H9 (cell line): ENCODE results near the gene GCN1. TPM values are rescaled to one million over a fixed set of nuclear protein-coding genes. Genes with fewer than 3 reads are reported as not detected.

ENCODE experiments used
- DNase-seq: peaks from one replicate; pipeline ENCODE4 v3.0.0-alpha.2; 2017
- H2AFZ ChIP-seq: one replicate; pipeline ENCODE4 v1.6.1; 2013; ENCODE audit warnings: mild to moderate bottlenecking, low read length, control low read depth, moderate library complexity
- H2AK5ac ChIP-seq: 2 replicates; pipeline ENCODE4 v1.6.1; 2013; ENCODE audit warnings: low read length, control low read depth, mixed read lengths; ENCODE audit not compliant: insufficient read length
- H2BK120ac ChIP-seq: one replicate; pipeline ENCODE4 v1.6.1; 2013; ENCODE audit warnings: low read depth, mild to moderate bottlenecking, low read length, control low read depth, inconsistent platforms; ENCODE audit not compliant: poor library complexity, severe bottlenecking
- H2BK12ac ChIP-seq: 2 replicates; pipeline ENCODE4 v1.6.1; 2013; ENCODE audit warnings: low read length, control low read depth, mixed read lengths, low read depth; ENCODE audit not compliant: insufficient read length
- H2BK15ac ChIP-seq: 2 replicates; pipeline ENCODE4 v1.6.1; 2013; ENCODE audit warnings: low read depth, low read length, control low read depth
- H2BK20ac ChIP-seq: one replicate; pipeline ENCODE4 v1.6.1; 2013; ENCODE audit warnings: low read depth, mild to moderate bottlenecking, low read length, control low read depth, inconsistent platforms; ENCODE audit not compliant: poor library complexity, severe bottlenecking
- H2BK5ac ChIP-seq: 2 replicates; pipeline ENCODE4 v1.6.1; 2013; ENCODE audit warnings: low read length, control low read depth, mixed read lengths; ENCODE audit not compliant: insufficient read length
- H3K14ac ChIP-seq: 2 replicates; pipeline ENCODE4 v1.6.1; 2013; ENCODE audit warnings: low read length, control low read depth; ENCODE audit not compliant: insufficient read depth
- H3K18ac ChIP-seq: 2 replicates; pipeline ENCODE4 v1.6.1; 2013; ENCODE audit warnings: low read depth, mild to moderate bottlenecking, mixed read lengths, low read length, control low read depth; ENCODE audit not compliant: insufficient read length
- H3K23ac ChIP-seq: 2 replicates; pipeline ENCODE4 v1.6.1; 2013; ENCODE audit warnings: low read length, control low read depth, mixed read lengths, low read depth; ENCODE audit not compliant: insufficient read length
- H3K23me2 ChIP-seq: 2 replicates; pipeline ENCODE4 v1.6.1; 2013; ENCODE audit warnings: low read depth, mild to moderate bottlenecking, mixed read lengths, low read length, control low read depth; ENCODE audit not compliant: insufficient read length, poor library complexity, severe bottlenecking
- H3K27ac ChIP-seq: 2 replicates; pipeline ENCODE4 v1.5.1; 2013; ENCODE audit warnings: low read length, control low read depth, mixed read lengths, low read depth; ENCODE audit not compliant: insufficient read length
- H3K27me3 ChIP-seq: 2 replicates; pipeline ENCODE4 v1.6.1; 2013; ENCODE audit warnings: low read length, control low read depth, inconsistent platforms; ENCODE audit not compliant: insufficient read depth
- H3K4ac ChIP-seq: 2 replicates; pipeline ENCODE4 v1.6.1; 2013; ENCODE audit warnings: low read depth, mild to moderate bottlenecking, control low read depth, inconsistent platforms, low read length, moderate library complexity
- H3K4me1 ChIP-seq: 2 replicates; pipeline ENCODE4 v1.6.1; 2013; ENCODE audit warnings: low read length, control low read depth, inconsistent platforms; ENCODE audit not compliant: insufficient read depth
- H3K4me2 ChIP-seq: 2 replicates; pipeline ENCODE4 v1.6.1; 2013; ENCODE audit warnings: low read length, control low read depth, mixed read lengths; ENCODE audit not compliant: insufficient read length, insufficient read depth
- H3K56ac ChIP-seq: 2 replicates; pipeline ENCODE4 v1.6.1; 2013; ENCODE audit warnings: low read depth, mild to moderate bottlenecking, mixed read lengths, low read length, control low read depth; ENCODE audit not compliant: insufficient read length
- H3K79me1 ChIP-seq: 2 replicates; pipeline ENCODE4 v1.6.1; 2013; ENCODE audit warnings: low read depth, mild to moderate bottlenecking, moderate library complexity, low read length, control low read depth, inconsistent platforms; ENCODE audit not compliant: insufficient read depth, poor library complexity, severe bottlenecking
- H3K79me2 ChIP-seq: 2 replicates; pipeline ENCODE4 v1.6.1; 2013; ENCODE audit warnings: low read length, control low read depth, inconsistent platforms; ENCODE audit not compliant: insufficient read depth
- H3K9ac ChIP-seq: 2 replicates; pipeline ENCODE4 v1.6.1; 2013; ENCODE audit warnings: low read length, control low read depth, mixed read lengths; ENCODE audit not compliant: insufficient read length; ENCODE audit errors: extremely low read depth
- H3K9me3 ChIP-seq: one replicate; pipeline ENCODE4 v1.6.1; 2013; ENCODE audit warnings: low read depth, low read length, inconsistent platforms; ENCODE audit not compliant: control insufficient read depth
- H3T11ph ChIP-seq: one replicate; pipeline ENCODE4 v1.6.1; 2013; ENCODE audit warnings: mild to moderate bottlenecking, low read length, control low read depth, inconsistent platforms
- H4K20me1 ChIP-seq: one replicate; pipeline ENCODE4 v1.6.1; 2013; ENCODE audit not compliant: control insufficient read depth, insufficient read length, insufficient read depth
- H4K5ac ChIP-seq: 2 replicates; pipeline ENCODE4 v1.6.1; 2013; ENCODE audit warnings: low read depth, mild to moderate bottlenecking, mixed read lengths, low read length, control low read depth; ENCODE audit not compliant: insufficient read length
- H4K8ac ChIP-seq: replicated peaks from 2 replicates; pipeline ENCODE4 v1.6.1; 2013; ENCODE audit warnings: low read length, control low read depth, mixed read lengths, low read depth; ENCODE audit not compliant: insufficient read length
- H4K91ac ChIP-seq: 2 replicates; pipeline ENCODE4 v1.6.1; 2013; ENCODE audit warnings: low read depth, mild to moderate bottlenecking, moderate library complexity, mixed read lengths, low read length, control low read depth; ENCODE audit not compliant: insufficient read length
- H3K27ac Mint-ChIP-seq, 3 experiments: 2 replicates in 2 of 3; 3 replicates in 1 of 3; pipeline ENCODE4 v1.8.0; 2020 to 2021; ENCODE audit warnings: mixed read lengths in 3 of 3, mild to moderate bottlenecking in 1 of 3, moderate library complexity in 1 of 3
- H3K27me3 Mint-ChIP-seq: 2 replicates; pipeline ENCODE4 v1.8.0; 2021; ENCODE audit warnings: low read depth, mild to moderate bottlenecking, moderate library complexity, mixed read lengths
- H3K36me3 Mint-ChIP-seq, 3 experiments: 2 replicates in 2 of 3; 3 replicates in 1 of 3; pipeline ENCODE4 v1.8.0; 2020 to 2021; ENCODE audit warnings: low read depth in 3 of 3, mixed read lengths in 3 of 3; ENCODE audit not compliant: insufficient read depth in 1 of 3
- H3K4me1 Mint-ChIP-seq, 2 experiments: 2 replicates each; pipeline ENCODE4 v1.8.0; 2020; ENCODE audit warnings: mixed read lengths in 2 of 2
- H3K4me3 Mint-ChIP-seq, 2 experiments: 2 replicates in 1 of 2; 3 replicates in 1 of 2; pipeline ENCODE4 v1.8.0; 2020 to 2021; ENCODE audit warnings: mild to moderate bottlenecking in 2 of 2, mixed read lengths in 2 of 2, moderate library complexity in 1 of 2
- H3K9me3 Mint-ChIP-seq, 2 experiments: 2 replicates in 1 of 2; 3 replicates in 1 of 2; pipeline ENCODE4 v1.8.0; 2020; ENCODE audit warnings: mild to moderate bottlenecking in 2 of 2, mixed read lengths in 2 of 2, moderate library complexity in 1 of 2
- CTCF ChIP-seq: fragments of 200-600 bp; sonication (generic); conservative IDR thresholded peaks from 3 replicates; pipeline ENCODE4 v1.8.0; 2021; ENCODE audit warnings: antibody characterized with exemption, mild to moderate bottlenecking
- WGBS: extraction: QIAGEN DNeasy Blood & Tissue Kit; methylation state at CpG from one replicate; pipeline ENCODE4 v1.1.7; 2013; ENCODE audit warnings: missing lambda C conversion rate, low lambda C conversion rate, mixed read lengths; ENCODE audit not compliant: insufficient read length; ENCODE audit errors: extremely low coverage; 5-methylcytosine and 5-hydroxymethylcytosine counted together
- total RNA-seq: library from RNA; stranded (reverse); gene quantifications from 2 replicates; pipeline ENCODE4 v1.2.1, GENCODE V29; 2021

GCN1 gene
- total RNA-seq, 1 experiment from 2014 or later, result 137 TPM

GRCh38 chr12:120167529-120168095 lies 26.9 kb downstream of the GCN1 start:
- Mint-ChIP-seq H3K27me3 (no peaks in the 10 kb centered on the region), H3K4me3 (no peak overlapping the region), H3K36me3 (peaks cover 29 to 73% (median 55%) of the 10 kb centered on the region in 3 experiments; a peak in 6 of 7 replicates), H3K4me1 (no peaks in the 10 kb centered on the region), H3K9me3 (no peaks in the 10 kb centered on the region), H3K27ac (no peak overlapping the region)
- Histone ChIP-seq H3K4ac (no peak overlapping the region), H2BK20ac (no peak overlapping the region), H2BK12ac (no peak overlapping the region), H3K14ac (no peak overlapping the region), H3K4me1 (no peaks in the 10 kb centered on the region), H3K9ac (no peak overlapping the region), H2AFZ (no peak overlapping the region), H3T11ph (no peak overlapping the region), H3K79me2 (no peaks in the 10 kb centered on the region), H3K18ac (no peak overlapping the region), H4K20me1 (no peaks in the 10 kb centered on the region), H4K91ac (no peak overlapping the region), H4K8ac (no peak overlapping the region), H3K27me3 (no peaks in the 10 kb centered on the region), H3K4me2 (no peak overlapping the region), H4K5ac (no peak overlapping the region), H3K56ac (no peak overlapping the region), H3K79me1 (no peaks in the 10 kb centered on the region), H3K23me2 (no peaks in the 10 kb centered on the region), H3K27ac (no peak overlapping the region), H2BK5ac (no peak overlapping the region), H3K9me3 (no peaks in the 10 kb centered on the region), H2BK15ac (no peak overlapping the region), H3K23ac (no peak overlapping the region), H2BK120ac (no peak overlapping the region), H2AK5ac (no peak overlapping the region)
- TF ChIP-seq CTCF, result no peak
- DNase-seq, result no peak
- WGBS, result no CpG with 5 or more reads among the region's 6 CpGs
